ENCODE results near the gene R3HDM4.

- TF ChIP-seq CHD2 (IDR thresholded peaks at IDR 0.05; ENCODE audit: low read length, partially characterized antibody) (no peak), POLR2A (IDR thresholded peaks at IDR 0.05; ENCODE audit: low read length) (no peak), BHLHE40 (IDR thresholded peaks at IDR 0.05; ENCODE audit: low read depth, low read length) (no peak), RARB (CRISPR knock-in tag; IDR thresholded peaks at IDR 0.05) (no peak), KDM1A (IDR thresholded peaks at IDR 0.05; ENCODE audit: low read depth) (no peak), RAD21 (conservative IDR thresholded peaks at IDR 0.05 in 1 of 2, IDR thresholded peaks at IDR 0.05 in 1 of 2) (no peak), MYC (IDR thresholded peaks at IDR 0.05; ENCODE audit: borderline replicate concordance, low read length) (no peak)
- TF ChIP-seq, protein P1, sequence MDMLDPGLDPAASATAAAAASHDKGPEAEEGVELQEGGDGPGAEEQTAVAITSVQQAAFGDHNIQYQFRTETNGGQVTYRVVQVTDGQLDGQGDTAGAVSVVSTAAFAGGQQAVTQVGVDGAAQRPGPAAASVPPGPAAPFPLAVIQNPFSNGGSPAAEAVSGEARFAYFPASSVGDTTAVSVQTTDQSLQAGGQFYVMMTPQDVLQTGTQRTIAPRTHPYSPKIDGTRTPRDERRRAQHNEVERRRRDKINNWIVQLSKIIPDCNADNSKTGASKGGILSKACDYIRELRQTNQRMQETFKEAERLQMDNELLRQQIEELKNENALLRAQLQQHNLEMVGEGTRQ (IDR thresholded peaks at IDR 0.05) = no peak
- TF ChIP-seq, protein P2, sequence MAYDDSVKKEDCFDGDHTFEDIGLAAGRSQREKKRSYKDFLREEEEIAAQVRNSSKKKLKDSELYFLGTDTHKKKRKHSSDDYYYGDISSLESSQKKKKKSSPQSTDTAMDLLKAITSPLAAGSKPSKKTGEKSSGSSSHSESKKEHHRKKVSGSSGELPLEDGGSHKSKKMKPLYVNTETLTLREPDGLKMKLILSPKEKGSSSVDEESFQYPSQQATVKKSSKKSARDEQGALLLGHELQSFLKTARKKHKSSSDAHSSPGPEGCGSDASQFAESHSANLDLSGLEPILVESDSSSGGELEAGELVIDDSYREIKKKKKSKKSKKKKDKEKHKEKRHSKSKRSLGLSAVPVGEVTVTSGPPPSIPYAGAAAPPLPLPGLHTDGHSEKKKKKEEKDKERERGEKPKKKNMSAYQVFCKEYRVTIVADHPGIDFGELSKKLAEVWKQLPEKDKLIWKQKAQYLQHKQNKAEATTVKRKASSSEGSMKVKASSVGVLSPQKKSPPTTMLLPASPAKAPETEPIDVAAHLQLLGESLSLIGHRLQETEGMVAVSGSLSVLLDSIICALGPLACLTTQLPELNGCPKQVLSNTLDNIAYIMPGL (CRISPR knock-in tag; IDR thresholded peaks at IDR 0.05; ENCODE audit: borderline replicate concordance) = no peak
- TF ChIP-seq, protein P3, sequence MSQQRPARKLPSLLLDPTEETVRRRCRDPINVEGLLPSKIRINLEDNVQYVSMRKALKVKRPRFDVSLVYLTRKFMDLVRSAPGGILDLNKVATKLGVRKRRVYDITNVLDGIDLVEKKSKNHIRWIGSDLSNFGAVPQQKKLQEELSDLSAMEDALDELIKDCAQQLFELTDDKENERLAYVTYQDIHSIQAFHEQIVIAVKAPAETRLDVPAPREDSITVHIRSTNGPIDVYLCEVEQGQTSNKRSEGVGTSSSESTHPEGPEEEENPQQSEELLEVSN (IDR thresholded peaks at IDR 0.05; ENCODE audit: borderline replicate concordance, low read depth) = no peak
- TF ChIP-seq, protein P4, sequence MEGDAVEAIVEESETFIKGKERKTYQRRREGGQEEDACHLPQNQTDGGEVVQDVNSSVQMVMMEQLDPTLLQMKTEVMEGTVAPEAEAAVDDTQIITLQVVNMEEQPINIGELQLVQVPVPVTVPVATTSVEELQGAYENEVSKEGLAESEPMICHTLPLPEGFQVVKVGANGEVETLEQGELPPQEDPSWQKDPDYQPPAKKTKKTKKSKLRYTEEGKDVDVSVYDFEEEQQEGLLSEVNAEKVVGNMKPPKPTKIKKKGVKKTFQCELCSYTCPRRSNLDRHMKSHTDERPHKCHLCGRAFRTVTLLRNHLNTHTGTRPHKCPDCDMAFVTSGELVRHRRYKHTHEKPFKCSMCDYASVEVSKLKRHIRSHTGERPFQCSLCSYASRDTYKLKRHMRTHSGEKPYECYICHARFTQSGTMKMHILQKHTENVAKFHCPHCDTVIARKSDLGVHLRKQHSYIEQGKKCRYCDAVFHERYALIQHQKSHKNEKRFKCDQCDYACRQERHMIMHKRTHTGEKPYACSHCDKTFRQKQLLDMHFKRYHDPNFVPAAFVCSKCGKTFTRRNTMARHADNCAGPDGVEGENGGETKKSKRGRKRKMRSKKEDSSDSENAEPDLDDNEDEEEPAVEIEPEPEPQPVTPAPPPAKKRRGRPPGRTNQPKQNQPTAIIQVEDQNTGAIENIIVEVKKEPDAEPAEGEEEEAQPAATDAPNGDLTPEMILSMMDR (IDR thresholded peaks at IDR 0.05) = no peak
- TF ChIP-seq, protein P5, sequence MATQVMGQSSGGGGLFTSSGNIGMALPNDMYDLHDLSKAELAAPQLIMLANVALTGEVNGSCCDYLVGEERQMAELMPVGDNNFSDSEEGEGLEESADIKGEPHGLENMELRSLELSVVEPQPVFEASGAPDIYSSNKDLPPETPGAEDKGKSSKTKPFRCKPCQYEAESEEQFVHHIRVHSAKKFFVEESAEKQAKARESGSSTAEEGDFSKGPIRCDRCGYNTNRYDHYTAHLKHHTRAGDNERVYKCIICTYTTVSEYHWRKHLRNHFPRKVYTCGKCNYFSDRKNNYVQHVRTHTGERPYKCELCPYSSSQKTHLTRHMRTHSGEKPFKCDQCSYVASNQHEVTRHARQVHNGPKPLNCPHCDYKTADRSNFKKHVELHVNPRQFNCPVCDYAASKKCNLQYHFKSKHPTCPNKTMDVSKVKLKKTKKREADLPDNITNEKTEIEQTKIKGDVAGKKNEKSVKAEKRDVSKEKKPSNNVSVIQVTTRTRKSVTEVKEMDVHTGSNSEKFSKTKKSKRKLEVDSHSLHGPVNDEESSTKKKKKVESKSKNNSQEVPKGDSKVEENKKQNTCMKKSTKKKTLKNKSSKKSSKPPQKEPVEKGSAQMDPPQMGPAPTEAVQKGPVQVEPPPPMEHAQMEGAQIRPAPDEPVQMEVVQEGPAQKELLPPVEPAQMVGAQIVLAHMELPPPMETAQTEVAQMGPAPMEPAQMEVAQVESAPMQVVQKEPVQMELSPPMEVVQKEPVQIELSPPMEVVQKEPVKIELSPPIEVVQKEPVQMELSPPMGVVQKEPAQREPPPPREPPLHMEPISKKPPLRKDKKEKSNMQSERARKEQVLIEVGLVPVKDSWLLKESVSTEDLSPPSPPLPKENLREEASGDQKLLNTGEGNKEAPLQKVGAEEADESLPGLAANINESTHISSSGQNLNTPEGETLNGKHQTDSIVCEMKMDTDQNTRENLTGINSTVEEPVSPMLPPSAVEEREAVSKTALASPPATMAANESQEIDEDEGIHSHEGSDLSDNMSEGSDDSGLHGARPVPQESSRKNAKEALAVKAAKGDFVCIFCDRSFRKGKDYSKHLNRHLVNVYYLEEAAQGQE (IDR thresholded peaks at IDR 0.05) = no peak
- TF ChIP-seq, protein P6, sequence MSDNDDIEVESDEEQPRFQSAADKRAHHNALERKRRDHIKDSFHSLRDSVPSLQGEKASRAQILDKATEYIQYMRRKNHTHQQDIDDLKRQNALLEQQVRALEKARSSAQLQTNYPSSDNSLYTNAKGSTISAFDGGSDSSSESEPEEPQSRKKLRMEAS (IDR thresholded peaks at IDR 0.05) = no peak
Measured at GRCh38 chr19:867301-867793, 45.7 kb downstream of the R3HDM4 start.

Measured in A549 (cell line).